Stimulated activated CD4-positive, alpha-beta T cell treated with anti-CD3 and anti-CD28 coated beads, TNF-alpha, amount 100 ng/mL, for 1 hour (primary cell): ENCODE measurements around the gene ARHGAP26.

ENCODE experiments used
- DNase-seq, 3 donors: peaks; one replicate each; pipeline ENCODE4 v3.0.0-alpha.2; 2020; ENCODE audit warnings: low read depth in 3 of 3, low spot score in 1 of 3

The ARHGAP26 gene

DNA sequence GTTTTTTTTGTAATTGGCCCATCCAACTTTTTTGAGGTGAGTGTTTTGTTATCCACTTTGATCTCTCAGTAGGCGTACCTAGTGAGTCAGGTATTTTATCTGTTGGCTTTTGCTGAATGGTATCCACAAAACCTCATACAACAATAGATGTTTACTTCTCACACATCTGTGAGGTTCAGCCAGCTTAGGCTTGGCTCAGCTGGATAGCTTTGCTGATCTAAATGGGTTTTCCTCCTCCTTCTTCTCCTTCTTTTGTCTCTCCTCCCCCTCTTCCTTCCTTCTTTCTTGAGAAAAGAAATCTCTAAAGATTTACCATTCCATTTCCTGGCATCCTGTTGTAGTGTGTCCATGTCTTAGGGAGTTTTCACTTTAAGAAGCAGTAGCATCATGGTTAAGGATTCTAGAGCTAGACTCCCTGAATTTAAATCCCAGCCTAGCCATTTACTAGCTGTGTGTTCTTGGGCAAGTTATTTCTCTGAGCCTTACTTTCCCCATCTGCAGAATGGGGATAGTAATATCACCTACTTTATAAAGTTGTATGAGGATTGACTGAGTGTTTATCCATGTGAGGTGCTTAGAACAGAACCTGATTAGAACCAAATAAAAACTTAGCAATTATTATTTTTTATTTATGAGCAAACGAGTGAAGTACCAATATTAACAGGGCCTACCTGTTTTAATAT is 126.3 kb downstream of the ARHGAP26 start:
- DNase-seq = no peak

DNA sequence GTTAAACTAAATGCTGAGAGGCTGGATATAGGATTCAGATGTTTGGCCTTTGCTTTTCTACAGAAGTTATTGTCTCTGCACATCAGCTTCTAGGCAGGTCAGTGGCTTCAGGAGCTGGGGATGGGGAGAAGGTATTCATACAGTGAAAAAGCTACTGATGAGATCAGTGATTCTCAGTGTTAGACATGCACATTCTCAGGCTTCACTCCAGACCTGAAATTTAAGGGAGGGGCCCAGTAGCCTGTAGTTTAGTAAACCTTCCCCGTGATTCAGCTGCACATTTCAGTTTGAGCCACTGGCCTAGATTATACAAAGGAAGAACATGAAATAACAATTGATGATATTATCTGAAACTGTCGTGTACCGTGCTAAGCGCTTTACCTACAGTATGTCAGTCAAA is 127.2 kb downstream of the ARHGAP26 start:
- no peak for DNase-seq

DNA sequence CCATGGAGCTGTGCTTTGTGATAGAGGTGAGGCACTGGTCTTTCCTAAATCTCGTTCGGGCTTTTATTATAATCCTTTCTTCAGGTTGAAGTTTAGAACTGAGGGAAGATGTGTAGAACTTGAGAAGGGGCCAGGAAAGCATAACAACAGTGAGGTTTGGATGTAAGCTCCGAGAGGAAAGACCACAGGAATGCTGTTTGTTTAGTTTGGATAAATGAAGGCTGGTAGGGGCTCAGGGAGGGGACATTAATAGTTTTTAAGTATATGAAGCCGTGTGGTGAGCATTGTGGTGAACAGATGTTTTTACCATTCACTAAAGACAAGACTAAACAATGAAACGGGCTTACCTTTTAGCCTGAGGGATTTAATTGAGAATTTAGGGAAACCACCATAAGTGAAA is 130.8 kb downstream of the ARHGAP26 start:
- no peak for DNase-seq

DNA sequence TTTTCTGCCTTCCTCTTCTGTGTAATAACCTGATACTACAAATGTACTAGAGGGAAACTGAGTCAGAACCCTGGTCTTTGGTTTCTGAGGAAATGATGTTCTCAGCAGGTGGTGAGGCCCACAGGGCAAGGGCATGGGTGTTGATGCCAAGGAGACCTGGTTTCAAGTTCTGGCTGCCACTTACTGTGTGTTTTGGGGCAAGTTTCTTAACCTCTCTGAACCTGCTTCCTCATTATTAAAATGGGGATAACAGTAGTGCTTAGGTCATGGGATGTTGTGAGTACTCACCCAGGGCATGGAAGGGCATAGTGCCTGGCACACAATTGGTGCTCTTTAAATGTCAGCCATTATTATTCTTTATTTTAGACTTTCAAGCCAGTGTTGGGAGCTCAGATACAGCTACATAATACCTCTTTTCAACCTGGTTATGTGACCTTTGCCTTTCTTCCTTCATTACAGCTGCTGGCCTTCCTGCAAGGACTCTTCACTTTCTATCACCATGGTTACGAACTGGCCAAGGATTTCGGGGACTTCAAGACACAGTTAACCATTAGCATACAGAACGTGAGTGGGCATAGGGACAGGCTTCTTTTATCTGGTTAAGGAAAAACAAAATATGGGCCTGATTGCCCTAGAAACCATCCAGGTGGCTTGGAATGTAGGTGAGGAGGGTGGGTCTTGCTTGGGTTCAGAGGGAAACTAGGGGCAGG is 131.5 kb downstream of the ARHGAP26 start:
- DNase-seq = no peak

DNA sequence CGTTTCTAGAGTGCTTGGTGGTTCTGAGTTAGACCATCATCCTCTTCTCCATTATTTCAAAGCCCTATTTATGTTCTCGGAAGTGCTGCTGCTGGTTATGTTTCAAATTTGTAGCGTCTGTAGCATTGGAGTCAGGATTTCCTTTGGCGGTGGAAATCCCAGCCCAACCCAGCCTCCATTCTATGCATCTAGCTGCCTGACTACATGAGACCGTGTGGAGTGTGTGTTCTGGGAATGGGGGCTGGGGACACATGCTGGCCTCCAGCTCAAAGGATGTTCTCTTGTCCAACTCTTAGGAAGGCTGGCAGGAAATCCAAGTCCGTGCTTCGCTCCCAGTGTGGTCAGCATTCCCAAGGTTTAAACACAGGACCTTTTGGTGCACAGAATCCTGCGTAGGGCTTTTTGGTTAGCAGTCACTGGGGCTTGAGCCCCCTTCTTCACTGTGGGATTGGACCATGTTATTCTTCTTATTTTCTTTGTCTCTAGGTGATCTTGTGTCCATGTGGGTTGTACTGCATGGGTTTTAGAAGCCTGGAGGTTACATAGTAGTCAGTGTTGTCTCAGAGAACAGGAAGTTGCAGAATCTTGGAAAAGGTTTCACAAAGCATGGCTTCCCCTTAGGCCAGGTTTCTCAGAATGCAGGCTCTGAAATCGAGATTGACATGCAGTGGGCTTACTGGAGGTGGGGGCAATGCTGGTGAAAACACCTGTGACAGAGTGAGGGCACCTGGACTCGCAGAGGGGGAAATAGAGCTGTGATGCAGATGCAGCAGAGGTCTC is 132.2 kb downstream of the ARHGAP26 start:
- no peak for DNase-seq

DNA sequence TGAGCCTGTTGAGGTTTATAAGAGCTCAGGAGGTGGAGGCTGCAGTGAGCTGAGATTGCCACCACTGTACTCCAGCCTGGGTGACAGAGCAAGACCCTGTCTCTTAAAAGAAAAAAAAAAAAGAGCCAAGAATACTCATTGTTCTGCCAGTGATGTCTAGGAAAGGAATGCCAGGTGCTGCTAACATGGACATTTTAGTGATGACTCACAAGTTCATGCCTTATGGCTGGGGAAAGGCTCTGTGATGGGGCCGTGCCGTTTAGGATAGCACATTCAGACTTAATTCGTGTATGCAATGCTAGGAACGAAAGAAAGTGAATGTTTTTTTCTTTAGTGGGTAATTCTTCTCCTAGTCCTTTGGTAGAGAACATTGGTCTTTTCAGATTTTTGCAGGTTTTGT is 134.2 kb downstream of the ARHGAP26 start:
- no peak for DNase-seq

DNA sequence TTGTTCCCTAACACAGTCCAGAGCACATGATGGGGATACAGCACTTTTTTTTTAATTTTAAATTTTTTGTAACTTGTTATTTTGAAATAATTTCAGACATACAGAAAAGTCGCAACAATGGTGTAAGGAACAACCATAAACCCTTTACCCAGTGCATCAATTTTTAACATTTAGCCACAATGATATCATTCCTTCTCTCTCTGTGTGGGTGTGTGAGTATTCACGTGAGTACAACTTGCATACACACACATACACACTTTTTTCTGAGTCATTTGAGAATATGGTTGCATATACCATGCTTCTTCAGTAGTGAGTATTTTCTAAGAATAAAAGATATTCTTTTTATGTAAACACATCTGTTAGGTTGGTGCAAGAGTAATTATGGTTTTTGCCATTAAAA is 135.2 kb downstream of the ARHGAP26 start:
- DNase-seq = no peak

DNA sequence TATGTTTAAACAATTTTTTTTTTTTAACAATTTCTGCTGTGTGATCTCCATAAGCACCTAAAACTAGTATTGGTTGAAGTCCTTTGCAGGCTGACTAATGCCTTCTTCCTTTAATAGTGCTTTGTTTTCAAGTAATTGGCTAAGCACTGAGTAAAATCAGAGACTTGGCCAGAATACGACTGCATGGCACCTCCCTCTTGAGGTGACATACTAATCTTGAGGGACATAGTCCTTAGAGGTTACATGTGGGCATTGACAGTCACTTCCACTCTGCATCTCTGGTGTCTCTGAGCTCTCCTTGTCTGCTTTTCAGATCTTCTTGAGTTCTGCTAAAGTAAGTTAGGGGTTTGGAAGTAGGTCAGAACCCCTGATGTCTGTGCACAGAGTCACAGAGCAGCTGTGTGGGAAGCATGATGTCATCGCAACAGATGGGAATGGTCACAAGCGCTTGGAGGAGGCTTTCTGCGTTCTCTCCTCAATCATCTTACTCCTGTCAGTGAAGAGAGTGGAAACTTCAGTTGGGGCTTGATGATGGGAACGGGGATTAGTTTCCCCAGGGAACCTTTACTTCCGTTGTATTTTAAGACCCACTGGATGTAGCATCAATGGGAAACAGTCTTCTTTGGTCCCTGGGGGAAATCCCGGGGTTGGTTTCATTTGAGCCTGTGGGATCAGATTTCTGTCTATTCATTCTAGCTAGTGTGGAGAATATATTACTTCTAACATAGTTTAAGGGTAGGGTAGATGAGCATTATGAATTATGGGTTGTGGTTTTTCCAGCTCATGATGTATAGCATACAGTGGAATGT is 136.9 kb downstream of the ARHGAP26 start:
- no peak for DNase-seq

DNA sequence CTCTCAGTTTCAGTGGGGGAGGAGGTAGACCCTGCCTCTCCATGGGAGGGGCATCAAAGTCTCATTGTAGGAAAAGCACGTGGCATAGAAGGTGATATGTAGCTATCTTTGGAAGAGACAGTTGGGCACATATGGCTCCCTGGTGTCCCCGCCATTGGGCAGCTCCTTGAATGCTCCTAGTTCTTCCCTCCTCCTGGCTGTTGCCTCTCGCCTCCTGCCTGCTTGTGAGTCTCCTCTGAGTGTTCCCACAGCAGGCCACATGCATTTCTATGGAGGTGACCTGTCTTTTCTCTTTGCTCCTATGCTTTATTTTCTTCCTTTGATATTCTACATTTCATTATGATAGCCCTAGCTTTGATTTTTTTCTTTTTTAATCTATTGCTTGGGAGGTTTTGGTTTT is 138.5 kb downstream of the ARHGAP26 start:
- no peak for DNase-seq

DNA sequence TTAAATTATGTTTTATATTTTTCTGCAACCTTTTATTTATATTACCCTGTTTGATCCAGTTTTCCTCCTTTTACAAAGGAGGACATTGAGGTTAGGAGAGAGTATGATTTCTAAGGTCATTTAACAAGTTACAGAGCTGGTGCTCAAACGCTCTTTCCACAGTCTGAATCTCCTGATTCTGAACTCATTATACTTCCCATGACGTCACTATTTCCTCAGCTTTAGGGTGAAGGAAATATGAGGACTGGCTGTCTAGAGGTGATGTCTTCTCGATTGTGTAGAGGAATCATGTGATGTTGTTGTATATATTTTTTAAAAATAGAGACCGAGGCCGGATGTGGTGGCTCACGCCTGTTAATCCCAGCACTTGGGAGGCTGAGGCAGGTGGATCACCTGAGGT is 140.0 kb downstream of the ARHGAP26 start:
- no peak for DNase-seq

DNA sequence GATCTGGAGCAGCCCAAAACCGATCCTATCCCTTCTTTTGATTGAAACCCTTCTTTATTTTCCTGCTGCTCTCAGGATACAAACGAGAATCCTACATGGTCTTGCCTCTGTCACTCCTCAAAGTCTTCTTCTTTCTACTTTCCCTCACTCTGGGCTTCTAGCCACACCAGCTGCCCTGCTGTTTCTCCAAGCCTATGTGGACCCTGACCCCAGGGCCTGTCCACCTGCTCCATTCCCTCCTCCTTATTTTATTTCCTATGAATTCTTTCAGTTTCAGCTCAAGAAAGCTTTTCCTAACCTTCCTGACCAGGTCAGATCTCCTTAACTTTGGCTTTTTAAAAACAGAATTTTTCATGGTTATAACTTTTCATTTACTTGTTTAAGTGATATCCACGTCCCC is 141.0 kb downstream of the ARHGAP26 start:
- no peak for DNase-seq

DNA sequence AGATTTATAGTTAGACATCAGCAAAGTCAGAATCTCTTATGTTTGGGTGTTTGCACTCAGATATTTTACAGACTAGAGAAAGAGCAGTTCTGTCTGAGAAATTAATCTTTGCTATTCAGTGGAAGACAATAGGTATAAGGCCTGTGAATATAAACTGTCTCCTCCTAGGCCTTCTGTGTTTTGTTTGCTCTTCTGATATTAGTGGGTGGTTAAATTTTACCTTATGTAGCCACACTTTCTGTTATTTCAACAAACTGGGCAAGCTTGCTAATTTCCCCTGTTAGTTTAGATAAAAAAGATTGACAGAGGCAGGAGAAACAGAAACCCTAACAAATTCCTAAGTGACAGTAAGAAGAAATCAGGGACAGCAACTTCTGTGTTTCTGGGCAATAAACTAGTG is 141.6 kb downstream of the ARHGAP26 start:
- no peak for DNase-seq

DNA sequence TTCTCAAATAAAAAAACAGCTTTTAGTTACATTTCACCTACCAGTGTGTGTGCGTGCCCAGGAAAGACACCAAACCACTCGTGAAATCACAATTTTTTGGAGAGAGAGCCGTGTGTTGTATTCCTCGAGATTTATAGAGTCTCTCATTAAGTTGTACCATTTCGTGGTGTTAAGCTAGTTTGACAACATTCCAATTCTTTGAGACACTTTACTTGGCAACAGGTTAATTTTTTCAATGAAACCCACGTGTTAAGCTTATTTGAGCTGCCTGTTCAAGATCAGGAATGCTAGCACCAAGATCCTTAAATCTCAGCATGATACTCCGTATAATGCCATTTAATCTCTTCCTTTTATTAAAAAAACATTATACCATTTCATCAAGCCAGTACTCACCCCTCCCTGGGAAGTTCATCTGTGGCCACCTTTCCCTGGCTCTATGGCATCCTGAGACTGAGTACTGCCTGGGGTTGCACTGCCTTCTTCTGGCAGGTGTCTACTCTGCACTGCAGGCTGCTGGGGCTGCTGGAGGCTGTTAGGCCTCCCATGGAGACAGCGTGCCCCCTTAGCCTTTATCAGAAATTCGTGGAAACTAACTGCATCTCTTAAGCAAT is 143.7 kb downstream of the ARHGAP26 start:
- no peak for DNase-seq

DNA sequence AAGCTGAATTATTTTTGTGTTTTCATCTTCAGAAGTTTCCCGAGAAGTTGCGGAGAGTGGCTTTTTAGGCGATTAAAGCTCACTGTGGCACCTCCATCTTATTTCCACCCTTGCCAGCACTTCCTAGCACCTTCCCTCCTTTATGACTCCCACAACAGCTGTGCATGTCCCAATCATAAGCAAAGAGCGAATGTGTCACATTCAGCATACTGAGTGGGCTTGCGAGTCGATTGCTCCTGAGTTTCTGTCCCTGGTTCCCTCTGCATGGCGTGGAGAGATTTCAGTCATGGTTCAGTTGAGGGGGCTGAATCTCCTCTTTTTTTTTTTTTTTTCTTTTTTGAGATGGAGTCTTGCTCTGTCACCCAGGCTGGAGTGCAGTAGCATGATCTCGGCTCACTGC is 144.9 kb downstream of the ARHGAP26 start:
- no peak for DNase-seq

DNA sequence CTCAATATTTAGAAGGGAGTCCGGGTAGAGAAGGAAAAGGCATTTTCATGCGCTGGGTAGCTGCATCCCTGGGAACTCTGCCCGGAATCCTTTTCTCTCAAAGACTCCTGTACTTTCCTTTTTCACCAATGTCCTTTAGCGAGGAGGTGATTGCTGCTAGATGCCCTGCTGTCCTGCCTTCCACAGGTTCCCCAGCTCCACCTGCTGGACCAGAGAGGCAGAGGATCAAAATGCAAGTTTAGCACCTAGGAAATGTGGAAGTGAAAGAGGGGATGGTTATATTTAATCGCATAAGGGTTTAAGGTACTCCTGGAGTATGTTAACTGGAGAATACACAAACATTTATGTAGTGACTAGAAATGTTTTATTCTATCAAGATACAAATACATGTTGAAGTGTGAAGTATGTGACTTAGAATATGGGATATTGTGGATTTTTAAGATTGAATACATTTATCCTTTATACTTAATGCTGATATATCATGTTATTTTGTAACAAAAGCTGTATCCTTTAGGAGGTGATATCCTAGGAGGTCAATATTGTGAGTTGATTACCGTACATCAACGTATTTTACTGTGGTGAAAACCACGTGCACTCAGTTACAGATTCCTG is 145.7 kb downstream of the ARHGAP26 start:
- no peak for DNase-seq

DNA sequence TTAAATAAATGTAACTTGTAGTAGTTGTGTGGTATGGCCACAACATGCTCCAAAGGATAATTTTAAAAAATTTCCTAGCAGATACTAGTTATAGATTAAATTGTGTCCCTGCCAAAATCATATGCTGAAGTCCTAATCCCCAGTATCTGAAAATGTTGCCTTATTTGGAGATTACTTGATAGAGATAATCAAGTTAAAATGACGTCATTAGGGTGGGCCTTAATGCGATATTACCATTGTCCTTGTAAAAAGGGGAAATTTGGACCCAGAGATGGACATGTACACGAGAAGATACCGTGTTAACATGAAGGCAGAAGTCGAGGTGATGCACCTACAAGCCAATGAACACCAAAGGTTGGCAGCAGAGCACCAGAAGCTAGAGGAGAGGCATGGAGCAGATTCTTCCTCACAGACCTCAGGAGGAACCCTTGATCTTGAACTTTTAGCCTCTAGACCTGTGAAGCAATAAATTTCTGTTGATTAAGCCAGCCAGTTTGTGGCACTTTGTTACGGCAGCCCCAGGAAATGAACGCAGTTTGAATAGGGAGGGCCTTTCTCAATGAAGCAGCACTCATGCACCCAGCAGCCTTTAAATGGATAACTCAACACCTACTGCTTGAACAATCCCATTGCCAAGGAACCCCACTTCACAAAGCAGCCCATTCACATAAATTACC is 148.9 kb downstream of the ARHGAP26 start:
- DNase-seq = no peak

DNA sequence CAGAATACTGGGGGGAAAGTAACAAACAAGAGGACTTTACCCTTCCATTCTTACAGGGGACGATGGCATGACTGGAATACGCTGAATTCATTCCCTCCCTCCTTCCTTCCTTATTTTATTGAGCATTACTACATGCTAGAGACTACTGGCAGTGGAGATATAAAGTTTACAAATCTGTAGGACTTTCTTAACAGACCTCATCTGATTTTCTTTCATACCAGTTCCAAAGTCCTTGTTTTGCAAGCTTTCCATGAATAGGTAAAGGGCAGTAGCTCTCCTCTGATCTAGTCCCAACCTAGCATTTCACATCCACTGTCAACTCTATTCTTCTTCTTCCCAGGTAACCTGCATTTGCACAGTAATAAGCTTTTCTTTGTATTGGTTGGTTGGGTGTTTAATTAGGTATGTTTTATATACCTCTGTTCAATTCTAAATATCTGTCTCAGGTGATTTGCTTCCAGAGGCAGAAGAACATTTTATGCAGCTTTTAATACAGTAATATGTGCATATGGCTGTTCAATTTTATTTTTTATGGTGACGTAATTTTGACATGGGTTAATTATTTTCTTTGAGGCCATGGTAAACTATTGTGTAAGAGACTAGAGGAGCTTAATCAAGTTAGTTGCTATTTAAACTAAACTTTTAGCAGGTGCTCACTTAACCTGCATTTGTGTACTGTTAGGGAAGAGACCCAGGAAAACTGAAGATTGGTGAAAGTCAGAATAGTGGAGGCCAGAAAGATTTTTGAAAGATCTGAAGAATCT is 150.9 kb downstream of the ARHGAP26 start:
- DNase-seq = no peak

DNA sequence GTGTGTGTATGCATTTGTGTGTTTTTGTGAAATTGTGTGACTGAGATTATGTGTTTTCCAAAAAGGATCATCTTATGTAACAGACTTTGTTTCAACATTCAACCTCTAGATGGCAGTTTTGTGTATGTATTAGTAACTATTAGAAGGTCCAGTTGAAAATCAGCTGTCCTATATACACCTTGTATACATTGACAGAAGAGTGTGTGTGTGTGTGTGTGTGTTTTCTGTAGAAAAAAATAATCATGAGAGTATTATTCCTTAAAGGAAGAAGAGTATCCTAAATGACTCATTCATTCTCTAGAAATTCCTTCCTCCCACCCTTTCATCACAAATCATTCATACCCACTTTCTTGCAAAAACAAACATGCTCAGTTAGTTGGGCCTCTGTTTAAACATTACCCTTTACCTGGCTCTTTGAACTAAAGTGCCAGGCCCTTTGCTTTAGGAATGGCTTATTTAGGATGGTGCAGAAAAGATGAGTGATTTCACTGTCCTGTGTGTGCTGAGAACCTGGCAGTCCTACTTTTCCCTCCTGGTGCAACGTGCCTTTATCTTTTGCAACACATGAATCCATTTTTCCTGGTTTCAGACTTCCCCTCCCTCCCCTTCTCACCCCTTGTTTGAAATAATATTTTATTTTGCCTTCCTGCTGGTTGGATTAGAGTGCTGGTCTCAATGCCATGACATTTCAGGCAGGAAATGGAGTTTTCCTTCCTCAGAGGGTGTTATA is 152.2 kb downstream of the ARHGAP26 start:
- no peak for DNase-seq
